Prostate gland (tissue), 2 donors: ENCODE results near the gene AKAP13.

Experiments
- CTCF ChIP-seq, 4 experiments: fragments of 200-600 bp in 2 of 4; fragments of 450-650 bp in 2 of 4; sonication (generic) in 2 of 4; IDR thresholded peaks; 1 replicate in 3 of 4; 2 replicates in 1 of 4; pipeline ENCODE4 v1.5.1; 2016 to 2019; ENCODE audit warnings: antibody characterized with exemption in 4 of 4, mild to moderate bottlenecking in 2 of 4, moderate library complexity in 2 of 4
- POLR2A ChIP-seq: fragments of 450-650 bp; IDR thresholded peaks from one replicate; pipeline ENCODE4 v1.6.1; 2016; ENCODE audit warnings: antibody characterized with exemption, mild to moderate bottlenecking
- POLR2AphosphoS5 ChIP-seq: sonication (generic); formaldehyde crosslinking; IDR thresholded peaks from one replicate; pipeline ENCODE4 v1.6.1; 2017; ENCODE audit warnings: antibody characterized with exemption

- TF ChIP-seq POLR2AphosphoS5 (no peak), CTCF (IDR thresholded peaks at IDR 0.05) (no peak), POLR2A (no peak)
Measured at GRCh38 chr15:85600001-85600400, 219.6 kb downstream of the AKAP13 start.
